HUDEP-2 (cell line): Measurements from ENCODE around the gene MAEA.

Source experiments
- DNase-seq, 76 experiments: peaks; one replicate each; lab custom pipeline; 2025; ENCODE audit not compliant: unreplicated experiment in 76 of 76; lab: John Stamatoyannopoulos, UW

MAEA gene

GRCh38 chr4:1363513-1363912 is 73.8 kb downstream of the MAEA start:
- DNase-seq, result no peak

- no peak for DNase-seq
These were observed 74.5 kb downstream of the MAEA start for GRCh38 chr4:1364217-1364616.

GRCh38 chr4:1364748-1365147 is 75.1 kb downstream of the MAEA start:
- DNase-seq, result no peak

GRCh38 chr4:1365271-1366178 is 75.8 kb downstream of the MAEA start:
- no peak for DNase-seq

- no peak for DNase-seq
These were observed 76.9 kb downstream of the MAEA start for GRCh38 chr4:1366371-1367229.

GRCh38 chr4:1367230-1367935 is 77.7 kb downstream of the MAEA start:
- DNase-seq, result no peak

- no peak for DNase-seq
These were observed 78.2 kb downstream of the MAEA start for GRCh38 chr4:1367936-1368289.

- DNase-seq, result no peak
These were observed 78.9 kb downstream of the MAEA start for GRCh38 chr4:1368421-1369090.

GRCh38 chr4:1369091-1369450 is 79.4 kb downstream of the MAEA start:
- no peak for DNase-seq

- no peak for DNase-seq
These were observed 79.9 kb downstream of the MAEA start for GRCh38 chr4:1369479-1370079.

- DNase-seq, result no peak
These were observed 80.8 kb downstream of the MAEA start for GRCh38 chr4:1370321-1371124.

GRCh38 chr4:1371176-1372165 is 81.8 kb downstream of the MAEA start:
- DNase-seq, result no peak

- DNase-seq, result peak in 3 of 76 experiments; percentile 9 to 28 (median 15)
These were observed 82.9 kb downstream of the MAEA start for GRCh38 chr4:1372576-1372975.

- no peak for DNase-seq
These were observed 84.4 kb downstream of the MAEA start for GRCh38 chr4:1373892-1374705.

- DNase-seq, result no peak
These were observed 85.0 kb downstream of the MAEA start for GRCh38 chr4:1374706-1375045.

GRCh38 chr4:1375051-1375721 is 85.5 kb downstream of the MAEA start:
- DNase-seq, result no peak

GRCh38 chr4:1375761-1376322 is 86.2 kb downstream of the MAEA start:
- DNase-seq, result no peak
